Stimulated activated CD8-positive, alpha-beta memory T cell treated with anti-CD3 and anti-CD28 coated beads, Interleukin-12 subunit alpha, Interleukin-12 subunit beta, amount 100 ng/mL, for 24 hours (primary cell): ENCODE measurements around the gene UCN2.

Source experiments
- DNase-seq: peaks from one replicate; pipeline ENCODE4 v3.0.0-alpha.2; 2020; ENCODE audit errors: extremely low read depth

Gene UCN2, protein sequence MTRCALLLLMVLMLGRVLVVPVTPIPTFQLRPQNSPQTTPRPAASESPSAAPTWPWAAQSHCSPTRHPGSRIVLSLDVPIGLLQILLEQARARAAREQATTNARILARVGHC

DNA sequence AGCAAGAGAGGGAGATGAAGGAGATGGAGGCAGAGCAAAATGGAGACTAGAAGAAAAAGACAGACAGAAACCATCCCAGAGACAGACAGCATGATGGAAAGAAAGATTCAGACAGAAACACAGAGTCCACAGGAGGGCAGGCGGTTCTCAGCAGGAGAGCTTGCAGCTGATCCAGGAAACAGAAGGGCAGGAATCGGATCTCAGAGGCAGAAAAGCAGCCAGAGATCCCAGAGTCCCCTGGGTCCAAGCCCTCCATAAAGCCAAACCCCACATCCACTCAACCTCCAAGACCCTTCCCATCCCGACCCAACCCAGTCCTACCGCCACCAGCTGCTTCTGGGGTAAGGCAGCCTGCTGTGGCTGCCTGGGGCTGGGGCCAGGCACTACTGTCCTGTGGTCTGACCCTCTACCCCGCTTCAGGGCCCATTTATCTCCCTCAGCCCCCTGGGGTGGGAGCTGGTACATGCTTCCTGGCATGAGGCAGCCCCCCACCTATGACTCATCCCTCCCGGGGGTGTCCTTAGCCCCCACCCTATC lies at the start of gene UCN2:
TSS of gene UCN2 (minus strand) at position 400 of the 537 bp plus-strand sequence. CDS start 657 bp downstream, outside the sequence.
- DNase-seq: no peak

DNA sequence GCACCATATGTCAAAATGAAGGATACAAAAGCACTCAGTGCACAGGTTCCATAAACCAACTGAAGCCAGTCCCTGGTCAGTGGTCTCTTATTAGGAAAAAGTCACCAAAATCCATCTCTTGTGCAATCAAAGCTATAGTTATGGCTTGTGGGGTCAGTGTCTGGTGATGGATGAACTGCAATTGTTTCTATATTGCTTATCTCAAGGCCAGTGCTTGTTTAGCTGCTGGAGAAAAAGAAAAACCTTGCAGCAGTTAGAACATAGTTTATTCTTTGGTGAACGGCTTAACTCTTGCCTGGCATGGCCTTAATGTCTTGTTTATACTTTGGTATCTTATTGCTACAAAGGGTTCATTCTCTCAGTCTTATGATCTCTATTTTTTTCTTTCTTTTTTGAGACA lies 48.7 kb upstream of the UCN2 start:
- no peak for DNase-seq

DNA sequence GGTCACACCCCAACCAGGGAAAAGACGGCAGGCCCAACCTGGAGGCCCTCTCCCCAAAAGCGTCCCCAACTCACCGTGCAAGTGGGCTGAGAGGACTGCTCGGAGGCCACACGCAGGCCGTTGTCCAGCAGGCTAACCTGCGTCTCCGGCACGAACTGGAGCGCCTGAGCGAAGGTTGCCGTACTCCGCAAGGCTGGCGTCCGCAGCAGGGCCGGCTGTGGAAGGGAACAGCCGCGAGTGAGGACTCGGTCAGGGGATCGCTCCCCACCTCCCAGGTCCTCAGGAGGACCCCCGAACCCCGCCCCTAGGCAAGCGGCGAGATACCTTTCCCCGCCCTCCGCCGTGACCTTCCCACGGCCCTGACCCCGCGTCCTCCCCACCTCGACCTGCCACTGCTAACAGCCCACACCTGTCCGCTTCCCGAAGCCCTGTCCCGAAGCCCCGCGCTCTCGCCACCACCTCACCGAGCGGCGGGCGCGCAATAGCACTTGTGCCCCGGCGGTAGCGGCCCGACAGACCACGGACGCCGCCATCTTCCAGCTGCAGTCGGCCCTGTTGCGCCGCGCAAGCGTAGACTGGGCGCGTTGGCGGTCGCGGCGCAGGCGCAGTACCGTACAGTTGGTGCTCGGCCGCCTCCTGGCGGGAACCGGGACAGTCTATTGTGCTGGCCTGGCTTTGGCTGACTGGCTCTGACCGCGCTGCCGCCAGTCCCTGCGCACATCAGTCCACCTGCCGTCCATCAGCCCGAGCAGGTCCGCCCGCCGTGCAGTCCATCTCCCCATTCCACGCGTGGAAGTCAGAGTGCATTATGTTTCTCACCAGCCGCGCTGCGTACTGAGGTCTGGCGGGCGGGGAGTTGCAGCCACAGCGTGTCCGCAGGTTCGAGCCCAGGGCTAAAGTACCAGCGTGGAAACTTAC lies 45.8 kb upstream of the UCN2 start, which contains the start of gene UQCRC1:
TSS of gene UQCRC1 (minus strand) at position 559 of the 918 bp plus-strand sequence. CDS start at position 533, 26 bp downstream.
- DNase-seq: peak; percentile 78

DNA sequence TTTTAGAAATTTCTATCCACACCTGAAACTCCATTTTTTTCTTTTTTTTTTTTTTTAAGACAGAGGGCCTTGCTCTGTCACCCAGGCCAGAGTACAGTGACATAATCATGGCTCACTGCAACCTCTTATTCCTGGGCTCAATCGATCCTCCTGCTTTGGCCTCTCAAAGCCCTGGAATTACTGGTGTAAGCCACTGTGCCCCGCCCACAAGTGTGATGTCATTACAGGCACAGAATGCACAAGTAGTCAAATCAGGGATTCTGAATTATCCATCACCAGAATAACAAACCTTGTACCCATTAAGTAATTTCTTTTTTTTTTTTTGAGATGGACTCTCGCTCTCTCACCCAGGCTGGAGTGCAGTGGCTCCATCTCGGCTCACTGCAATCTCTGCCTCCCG lies 43.9 kb upstream of the UCN2 start:
- no peak for DNase-seq

DNA sequence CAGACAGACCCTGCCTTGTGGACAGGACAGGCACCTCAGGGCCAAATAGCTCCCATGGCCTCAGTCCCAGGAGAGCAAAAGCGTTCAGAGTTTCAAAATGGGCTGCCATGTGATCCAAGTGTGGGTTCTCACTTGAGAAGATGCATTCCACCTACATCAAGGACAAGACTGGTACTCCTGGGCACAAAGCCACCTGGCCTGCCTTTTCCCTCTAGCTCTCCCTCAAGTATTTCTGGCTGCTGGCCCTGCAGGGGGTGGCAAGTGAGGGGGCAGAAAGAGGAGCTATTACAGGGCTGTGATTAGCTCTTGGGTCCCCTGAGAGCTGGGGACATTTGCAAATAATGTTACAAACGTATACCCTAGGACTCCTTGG lies 38.0 kb upstream of the UCN2 start:
- DNase-seq: no peak

DNA sequence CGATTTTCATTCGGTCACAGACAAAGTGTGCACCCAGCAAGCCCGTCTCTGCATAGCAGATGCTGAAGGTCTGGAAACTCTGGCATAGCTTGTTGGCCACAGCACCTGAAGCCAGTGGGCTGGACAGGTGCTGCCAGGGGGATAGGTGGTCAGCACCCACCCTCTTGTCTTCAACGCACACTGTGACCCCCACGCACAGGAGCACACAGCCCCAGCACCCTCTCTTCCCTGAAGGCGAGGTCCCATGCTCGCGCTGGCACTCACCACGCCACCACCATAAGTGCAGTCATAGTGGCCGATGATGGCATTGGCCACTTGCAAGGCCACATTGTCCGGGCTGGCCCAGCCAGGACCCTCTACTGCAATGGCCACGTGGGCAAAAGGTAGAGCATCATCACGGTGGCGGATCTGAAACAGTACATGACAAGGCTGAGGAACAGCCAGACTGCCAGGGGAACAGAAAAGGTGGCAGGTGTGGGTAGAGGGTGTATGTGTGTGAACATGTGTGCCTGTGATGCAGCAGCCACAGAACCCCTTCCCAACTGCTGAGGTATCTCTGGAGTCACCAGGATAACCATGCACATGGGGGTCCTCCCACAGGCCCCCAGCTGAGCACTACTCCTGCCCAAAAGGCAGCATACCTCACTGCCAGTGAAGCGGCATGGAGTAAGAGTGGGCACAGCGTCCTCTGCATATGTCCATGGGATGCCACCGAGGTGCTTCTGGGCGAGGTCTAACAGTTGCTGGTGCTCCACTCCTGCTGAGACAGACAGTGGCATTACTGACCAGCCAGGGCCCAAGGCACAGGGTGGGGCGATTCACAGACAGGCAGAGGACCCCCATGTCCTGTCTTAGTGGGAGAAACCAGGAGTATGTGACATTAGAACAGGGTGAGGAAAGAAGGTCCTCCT lies 37.4 kb upstream of the UCN2 start:
- no peak for DNase-seq

DNA sequence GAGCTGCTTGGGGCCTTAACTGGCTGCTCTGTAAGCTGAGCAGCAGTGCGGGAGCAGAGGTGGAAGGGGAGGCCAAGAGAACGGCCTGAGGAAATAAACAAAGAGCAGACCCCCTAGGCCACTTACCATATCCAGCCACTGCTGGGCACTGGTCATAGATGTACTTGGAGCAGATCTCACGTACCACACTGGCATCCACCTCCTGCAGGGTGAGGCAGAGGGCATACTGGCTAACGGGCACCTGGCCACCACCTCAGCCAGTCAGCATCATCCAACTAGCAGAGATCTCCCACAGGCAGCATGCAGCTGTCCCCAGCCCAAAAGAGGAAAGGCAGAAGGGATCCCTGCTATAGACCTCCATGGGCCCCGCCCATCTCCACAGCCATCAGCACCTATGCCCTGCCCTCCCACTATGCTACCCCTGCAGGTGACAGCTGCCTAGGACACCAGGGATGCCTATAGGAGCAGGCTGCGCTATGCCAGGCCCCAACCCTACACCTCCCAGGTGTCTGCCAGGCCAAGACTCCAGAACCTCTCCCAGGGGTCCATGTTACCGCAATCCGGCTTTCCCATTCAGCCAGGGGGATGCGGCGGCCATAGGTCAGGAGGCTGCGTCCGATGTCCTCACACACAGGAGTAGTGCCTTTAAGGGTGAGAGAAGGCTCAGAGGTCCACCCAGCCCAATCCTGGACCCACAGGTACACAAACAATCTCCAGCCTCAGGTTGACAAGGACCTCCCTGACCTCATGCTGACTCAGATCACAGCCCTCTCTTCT lies 36.1 kb upstream of the UCN2 start:
- no peak for DNase-seq

DNA sequence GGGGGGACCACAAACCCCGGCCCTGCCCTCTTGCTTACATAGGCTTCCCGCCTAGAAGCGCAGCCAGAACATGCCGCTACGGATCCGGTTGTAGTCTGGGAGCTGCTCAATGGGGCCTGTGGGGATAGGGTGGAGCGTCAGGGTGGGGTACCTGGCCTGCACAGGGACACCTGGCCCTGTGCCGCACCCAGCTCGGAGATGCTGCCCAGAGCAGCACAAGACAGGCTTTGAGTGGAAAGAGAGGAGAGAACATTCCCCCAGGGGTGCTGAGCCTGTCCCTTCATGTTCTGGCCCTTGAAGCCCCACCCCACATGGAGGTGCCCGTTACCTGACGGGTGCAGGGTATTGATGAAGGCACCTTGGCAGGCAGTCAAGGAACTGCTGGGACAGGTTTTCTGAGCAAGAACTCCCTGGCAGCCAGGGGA lies 35.5 kb upstream of the UCN2 start:
- no peak for DNase-seq

DNA sequence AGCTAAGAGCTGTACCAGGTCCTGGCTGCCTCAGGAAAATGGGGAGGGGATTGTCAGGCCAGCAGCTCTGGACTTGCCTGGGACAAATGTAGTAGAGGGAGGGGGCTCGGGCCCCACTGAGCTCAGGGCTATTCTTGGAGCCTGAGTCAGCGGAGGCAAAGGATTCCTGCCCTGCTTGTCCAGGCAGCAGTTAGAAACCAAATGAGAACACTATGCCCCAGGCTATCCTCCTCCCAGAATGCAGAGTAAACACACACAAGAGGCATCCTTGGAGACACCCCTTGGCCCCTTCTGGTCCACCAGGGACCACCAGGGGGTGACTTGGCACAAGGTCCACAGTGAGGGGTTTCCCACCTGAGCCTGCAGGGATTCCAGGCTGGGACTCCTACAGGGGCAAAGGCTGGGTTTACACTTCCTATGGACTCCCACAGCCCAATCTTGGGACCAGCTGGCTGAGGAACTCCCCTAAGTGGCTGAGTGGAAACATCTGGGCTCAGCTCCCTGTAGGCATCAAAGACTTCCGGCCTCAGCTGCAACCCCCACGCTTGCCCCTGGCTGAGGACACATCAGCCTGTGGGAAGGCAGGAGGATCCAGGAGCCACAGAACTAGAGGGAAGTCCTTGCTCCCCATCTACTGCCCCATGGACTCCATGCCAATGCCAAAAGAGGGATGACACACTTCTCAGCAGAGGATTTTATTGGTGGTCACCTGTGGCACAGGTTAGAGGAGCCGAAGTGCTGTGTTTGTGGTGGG lies 34.9 kb upstream of the UCN2 start:
- DNase-seq: no peak

DNA sequence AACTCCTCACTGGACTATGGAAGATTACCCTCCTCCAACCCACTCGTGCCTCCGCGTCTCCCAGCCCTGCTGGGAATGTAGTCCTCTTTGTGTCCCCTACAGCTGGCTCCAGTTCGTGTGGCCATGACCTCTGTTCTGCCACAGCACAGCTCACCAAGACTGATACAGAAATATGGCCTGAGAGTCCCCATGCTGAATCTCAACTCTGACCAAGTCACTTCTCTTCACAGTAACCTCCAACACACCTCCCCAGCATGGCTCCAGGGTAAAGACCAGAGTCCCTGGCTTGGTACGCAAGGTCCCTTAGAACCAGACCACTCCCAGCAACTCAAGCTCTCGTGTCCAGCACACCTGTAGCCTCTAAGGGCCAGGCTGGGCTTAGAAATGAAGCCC lies 33.8 kb upstream of the UCN2 start:
- DNase-seq: no peak

DNA sequence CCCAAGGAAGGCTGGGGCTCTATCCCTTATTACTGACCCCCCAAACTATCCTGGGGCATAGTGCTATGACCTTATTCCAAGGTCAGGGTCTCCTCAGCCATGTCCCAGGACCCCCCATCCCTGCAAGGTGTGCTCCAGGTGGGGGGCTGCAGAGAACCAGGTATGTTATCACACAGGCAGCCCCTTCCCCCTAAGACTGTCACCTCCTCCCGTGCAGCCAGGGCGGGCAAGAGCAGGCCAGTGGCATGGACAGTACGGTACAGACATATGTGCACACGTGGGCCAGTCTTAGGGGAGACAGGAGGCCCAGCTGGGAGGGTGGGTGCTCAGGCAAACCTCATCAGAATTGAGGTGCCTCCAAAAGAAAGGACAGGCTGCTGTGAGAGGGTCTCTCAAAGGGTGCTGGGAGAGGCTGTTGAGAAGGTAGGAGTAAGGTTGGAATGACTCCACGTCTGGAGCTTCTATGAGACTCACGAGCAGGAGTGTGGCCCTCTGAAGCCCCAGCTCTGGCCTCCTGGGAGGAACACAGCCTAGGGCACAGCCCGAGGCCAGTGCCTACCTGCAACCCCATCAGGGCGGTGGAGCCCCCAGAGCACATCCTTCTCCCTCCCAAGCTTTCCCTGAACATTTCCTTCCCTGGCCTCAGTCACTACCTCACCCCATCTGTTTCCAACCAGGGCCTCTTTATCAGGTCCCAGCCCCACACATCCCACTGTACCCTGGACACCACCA lies 33.3 kb upstream of the UCN2 start:
- DNase-seq: no peak

DNA sequence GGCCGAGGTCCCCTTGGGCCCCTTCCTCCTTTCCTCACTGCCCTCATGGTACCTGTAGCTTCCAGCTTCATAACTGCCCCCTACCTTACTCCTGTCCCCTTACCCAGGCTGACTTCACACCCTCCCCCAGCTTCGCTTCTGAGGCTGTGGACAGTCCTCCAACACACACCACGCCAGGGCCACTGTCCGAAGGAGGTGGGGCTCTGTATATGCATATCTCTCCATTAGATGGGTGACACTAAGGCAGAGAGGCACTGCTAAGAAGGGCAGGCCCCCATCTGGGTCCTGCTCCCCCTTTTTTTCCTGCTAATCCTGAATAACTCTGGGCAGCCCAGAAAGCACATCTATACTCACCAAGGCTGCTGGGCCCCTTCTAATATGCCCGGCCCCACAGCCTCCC lies 32.6 kb upstream of the UCN2 start:
- no peak for DNase-seq

DNA sequence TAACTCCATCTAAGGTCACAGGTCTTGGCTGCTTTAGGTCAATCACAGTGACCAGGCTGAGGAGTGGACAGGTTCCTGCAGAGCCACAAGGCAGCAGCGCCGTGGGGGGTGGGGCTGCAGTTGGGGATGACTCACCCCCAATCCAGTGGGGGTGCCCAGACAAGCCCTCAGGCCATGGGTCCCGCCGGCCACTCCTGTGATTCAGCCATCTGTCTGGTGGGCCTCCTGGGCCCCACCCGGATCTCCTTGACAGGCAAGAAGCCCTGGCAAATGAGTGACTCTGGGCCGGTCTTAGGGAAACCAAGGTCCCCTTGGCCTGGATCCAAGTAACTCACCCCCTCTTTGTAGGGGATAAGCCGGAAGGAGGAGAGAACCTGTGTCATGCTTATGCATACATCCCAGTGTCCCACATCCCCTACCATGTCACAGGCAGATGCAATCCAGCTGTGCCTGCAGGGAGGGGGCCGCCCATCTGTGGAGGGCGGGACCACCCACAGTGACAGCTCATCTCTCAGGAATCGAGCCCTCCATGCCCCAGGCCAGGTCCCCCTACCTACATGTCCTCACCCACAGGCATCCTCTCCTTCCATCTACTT lies 32.0 kb upstream of the UCN2 start:
- no peak for DNase-seq

DNA sequence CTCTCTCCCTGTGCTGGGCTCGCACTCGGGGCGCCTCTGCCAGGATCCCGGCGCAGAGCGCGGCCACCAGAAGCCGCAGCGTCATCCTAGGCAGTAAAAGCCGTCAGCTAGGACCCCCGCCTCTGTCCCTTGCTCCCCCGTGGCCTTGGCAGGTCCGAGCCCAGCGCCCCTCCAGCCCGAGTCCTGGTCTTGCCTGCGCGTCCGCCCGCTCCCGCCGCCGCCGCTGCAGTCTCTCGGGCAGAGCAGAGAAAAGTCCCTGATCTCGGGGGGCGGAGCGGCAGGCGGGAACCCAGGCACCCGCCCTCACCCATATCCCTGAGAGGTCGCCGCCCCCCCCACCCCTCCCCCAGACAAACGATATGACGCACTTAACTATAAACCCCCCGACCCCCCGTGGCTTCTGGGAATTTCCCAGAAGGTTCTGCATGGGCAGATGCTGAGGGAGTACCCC lies 31.5 kb upstream of the UCN2 start, which contains the start of gene COL7A1:
TSS of gene COL7A1 (minus strand) at position 255 of the 451 bp plus-strand sequence. CDS start at position 85, 170 bp downstream.
- no peak for DNase-seq

DNA sequence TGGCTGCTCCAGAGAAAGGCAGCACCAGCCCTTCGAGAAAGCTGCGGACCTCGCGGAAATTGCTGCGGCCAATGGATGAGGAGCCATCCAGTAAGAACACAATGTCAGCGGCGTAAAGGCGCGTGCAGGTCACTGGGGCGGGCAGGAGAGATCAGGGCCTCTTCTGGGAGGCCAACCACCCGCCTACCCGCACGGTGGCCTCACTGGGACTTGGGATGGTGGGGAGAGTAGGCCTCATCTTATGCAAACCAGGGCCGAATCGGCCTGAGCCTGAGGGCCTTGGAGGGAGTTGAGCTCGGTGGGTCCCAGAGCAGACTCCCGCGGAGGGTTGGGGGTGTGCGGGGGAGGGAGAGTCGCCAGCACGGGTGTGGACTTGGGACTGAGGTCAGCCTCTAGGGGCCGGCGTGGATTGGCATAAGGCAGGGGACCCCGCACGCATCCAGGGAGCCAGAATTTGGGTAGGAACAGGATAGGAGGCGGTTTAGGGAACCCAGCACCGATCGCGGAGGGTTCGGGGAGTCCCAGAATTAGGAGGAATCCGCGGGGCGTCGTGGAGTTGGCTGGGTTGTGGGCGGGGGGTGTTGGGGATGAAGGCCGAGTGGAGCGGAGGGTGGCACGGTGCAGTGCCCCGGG lies 31.0 kb upstream of the UCN2 start:
- no peak for DNase-seq

DNA sequence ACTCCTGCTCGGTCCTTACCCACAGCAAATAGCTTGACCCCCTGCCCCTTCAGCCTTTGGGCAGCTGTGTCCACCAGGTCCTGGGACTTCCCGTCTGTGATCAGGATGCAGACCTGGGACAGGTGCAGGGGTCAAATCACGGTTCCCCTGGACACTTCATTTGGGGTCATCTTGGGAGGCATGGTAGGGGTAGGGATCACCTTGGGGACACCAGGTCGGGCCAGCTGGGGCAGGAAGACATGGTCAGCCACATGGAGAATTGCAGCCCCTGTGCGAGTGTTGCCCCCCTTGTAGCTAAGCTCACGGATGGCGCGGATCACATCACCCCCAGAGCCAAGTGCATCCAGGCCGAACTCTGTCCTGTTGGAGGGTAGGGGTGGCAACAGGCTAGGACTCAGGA lies 29.8 kb upstream of the UCN2 start:
- no peak for DNase-seq

DNA sequence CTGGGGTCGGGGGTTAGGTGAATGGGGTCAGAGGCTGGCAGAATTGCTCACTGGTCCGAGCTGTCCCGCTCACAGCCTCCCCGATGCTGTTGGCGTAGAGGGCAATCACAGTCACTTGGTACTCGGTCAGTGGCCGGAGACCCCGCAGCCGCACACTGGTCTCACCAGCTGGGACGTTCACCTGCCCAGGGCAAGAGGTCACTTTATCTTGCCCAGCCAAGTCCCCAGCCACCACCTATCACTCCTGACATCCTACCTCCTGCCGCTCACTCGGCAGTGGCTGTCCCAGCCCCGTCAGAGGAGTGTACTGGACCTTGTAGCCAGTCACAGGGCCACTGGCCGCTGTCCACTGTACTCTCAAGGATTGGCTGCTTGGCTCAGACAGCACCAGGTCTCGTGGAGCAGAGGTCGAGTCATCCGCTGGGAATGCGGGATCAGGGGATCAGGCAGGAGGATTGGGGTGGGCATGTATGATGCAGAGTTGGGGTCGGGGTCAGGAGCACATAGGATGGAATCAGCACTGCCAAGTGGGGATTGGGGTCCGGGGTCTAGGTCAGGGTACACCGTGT lies 29.0 kb upstream of the UCN2 start:
- DNase-seq: no peak

DNA sequence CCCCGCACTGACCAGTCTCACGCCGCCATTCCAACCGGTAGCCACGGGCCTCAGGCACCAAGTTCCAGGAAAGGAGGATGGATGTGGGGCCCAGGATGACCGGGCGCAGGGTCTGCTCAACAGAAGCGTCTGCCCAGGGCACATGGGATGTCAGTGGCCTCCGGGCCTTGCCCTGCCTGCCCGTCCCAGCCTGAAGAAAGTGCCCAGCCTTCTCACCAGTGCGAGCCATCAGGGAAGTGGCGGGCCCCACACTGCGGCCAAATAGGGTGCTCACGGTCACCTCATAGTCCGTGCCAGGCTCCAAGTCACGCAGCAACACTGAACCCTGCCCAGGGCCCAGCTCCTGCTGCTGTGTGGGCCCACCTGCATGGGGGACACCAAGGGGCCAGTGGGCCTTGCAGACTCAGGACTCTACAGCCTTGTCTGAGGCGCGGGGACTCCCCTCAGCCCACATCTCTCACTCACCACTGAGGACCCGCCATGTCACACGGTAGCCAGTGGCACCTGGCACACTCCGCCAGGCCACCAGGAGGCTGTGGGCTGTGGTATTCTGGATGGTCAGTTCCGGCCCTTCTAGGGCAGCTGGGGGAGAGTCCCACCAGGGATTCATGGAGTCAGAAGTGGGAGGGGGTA lies 28.4 kb upstream of the UCN2 start:
- DNase-seq: no peak
